GM19397 (cell line): Measurements from ENCODE around the gene DNAJB2.
"Not testable (repeated sequence)": the region's sequence is repeated elsewhere in the genome, so short reads cannot be mapped to it uniquely, and the experiment has no call there.

Source experiments
- ATAC-seq: cut with Tn5 transposase; IDR thresholded peaks from one replicate; pipeline ENCODE4 v1.9.1; 2021; ENCODE audit warnings: mild to moderate bottlenecking, moderate library complexity; ENCODE audit not compliant: unreplicated experiment

Gene DNAJB2

DNA sequence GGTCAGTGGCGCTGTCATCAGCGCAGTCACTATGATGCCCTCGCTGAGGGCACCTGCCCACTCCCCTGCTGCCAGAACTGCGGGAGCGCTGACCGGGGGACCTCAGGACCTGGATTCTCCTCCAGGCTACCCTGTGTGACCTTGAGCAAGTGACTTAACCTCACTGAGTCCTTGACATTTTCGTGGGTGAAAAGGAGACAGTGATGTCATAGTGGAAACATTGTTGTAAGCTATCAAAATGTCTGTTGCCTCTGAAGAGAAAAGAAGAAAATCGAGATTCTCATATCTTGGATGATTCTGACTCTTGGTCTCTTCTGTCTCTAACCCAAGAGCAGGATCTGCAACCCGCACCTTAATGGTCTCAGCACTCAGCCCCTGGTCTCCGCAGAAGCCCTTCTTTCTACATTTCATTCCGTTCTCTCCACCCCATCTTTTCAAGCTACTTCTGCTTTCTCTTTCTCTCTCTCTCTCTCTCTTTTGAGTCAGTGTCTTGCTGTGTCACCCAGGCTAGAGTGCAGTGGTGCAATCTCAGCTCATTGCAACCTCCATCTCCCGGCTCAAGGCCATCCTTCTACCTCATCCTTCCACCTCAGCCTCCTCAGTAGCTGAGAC is 24.5 kb upstream of the DNAJB2 start:
- ATAC-seq: peak; percentile 15

- ATAC-seq: not testable (repeated sequence)
Observed at GRCh38 chr2:219258942-219259341, 20.2 kb upstream of the DNAJB2 start.

DNA sequence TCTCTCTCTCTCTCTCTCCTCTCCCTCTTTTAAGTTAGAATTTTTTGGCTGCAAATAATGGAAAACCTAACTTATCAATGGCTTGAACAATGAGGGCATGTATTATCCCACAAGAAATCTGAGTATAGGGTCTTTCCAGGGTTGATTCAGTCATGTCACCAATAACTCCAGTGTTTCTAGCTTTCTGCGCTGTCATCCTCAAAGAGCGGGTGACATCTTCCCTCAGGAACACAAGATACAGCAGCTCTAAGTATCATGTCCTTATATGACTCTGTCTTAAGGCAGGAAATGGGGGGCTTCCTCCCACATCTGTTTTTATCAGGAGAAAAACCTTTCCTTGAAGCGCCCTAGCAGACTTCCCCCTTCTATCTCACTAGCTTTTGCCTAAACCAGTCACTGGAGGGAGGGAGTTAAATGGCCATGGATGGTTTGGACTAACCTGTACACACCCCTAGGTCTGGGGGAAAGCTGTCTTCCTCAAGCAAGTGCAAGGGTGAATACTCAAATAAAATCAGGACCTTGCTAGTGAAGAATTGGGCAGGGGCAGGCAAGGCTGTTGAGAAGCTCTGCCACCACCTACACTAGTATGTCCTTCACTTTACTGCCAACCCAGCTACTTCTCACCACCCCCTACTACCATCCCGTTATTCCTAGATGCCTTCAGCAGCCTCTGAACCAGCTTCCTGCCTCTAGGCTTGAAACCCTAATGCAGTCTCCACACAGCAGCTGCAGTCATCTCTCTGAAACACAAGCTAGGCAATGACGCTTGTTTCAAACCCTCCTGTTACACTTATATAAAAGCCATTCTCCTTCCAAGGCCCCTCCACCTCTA is 17.9 kb upstream of the DNAJB2 start:
- no peak for ATAC-seq

- ATAC-seq: no peak
Observed at GRCh38 chr2:219266232-219266631, 12.9 kb upstream of the DNAJB2 start.

DNA sequence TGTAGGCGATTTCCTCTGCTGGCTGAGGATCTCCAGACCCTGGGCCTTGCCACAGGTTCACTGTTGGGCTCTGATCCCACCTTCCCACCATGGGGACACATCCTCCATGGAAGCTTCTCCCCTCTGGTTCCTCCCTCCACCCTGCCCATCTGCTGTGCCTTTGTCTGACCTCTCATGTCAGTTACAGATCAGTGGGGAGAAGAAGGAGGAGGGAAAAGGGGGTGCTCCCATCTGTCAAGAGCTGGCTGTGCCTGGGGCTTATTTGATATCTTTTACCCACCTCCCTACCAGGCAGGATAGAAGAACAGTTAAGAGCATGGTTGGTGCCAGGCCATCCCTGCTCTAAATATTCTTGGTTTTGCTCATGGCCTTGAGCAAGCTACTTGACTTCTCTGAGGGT is 12.3 kb upstream of the DNAJB2 start:
- no peak for ATAC-seq

DNA sequence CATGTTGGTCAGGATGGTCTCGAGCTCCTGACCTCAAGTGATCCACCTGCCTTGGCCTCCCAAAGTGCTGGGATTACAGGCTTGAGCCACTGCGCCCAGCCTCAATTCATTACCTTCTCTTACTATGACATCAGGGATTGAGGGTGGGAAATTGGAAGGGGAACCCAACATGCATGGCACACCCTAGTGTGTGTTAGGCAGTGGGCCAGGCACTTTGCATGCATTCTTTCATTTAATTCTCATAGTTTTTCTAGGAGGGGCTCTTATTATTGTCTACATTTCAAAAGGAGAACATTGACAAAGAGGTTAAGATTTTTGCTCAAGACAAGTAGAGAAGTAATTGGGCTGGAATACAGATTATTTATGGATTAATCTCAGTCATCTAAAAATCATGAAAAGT is 10.9 kb upstream of the DNAJB2 start:
- ATAC-seq: no peak

DNA sequence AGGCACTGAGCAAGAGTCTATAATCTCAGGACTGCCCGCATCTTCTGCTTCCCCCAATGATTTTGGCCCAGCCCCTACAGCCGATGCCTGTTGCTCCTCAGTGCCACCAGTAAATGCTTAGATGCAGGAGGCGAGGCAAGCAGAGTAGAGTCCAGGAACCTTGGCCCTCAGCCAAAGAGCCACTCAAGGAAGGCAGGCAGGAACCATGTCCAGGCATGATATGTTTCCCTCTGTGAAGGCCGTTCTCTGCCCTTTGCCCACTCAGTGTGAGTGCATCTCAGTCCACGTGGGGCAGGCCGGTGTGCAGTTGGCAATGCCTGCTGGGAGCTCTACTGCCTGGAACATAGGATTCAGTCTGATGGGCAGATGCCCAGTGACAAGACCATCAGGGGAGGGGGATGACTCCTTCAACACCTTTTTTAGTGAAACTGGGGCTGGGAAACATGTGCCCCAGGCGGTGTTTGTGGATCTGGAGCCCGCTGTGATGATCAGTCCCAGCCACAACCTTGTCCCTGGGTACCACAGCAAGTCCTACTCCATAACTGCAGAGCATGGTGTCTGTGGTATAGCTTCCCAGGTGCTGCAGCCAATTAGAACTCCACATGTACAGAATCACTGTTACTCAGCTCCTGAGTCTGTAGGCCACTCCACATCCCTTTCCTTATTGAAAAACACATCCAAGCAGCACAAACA is 9.7 kb upstream of the DNAJB2 start:
- no peak for ATAC-seq

GRCh38 chr2:219270055-219270372 is 9.2 kb upstream of the DNAJB2 start:
- ATAC-seq: no peak

DNA sequence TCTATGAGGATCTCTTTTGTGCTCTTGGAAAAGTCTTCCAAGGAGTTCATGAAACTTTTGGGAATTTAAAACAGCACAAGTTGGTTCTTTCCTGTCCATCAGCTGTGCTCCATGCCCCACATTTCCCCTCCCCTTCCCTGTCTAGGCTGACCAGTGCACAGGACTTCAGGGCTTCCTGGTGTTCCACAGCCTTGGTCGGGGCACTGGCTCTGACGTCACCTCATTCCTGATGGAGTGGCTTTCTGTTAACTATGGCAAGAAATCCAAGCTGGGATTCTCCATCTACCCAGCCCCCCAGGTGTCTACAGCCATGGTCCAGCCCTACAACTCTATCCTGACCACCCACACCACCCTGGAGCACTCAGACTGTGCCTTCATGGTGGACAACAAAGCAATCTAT is 8.1 kb upstream of the DNAJB2 start:
- no peak for ATAC-seq

DNA sequence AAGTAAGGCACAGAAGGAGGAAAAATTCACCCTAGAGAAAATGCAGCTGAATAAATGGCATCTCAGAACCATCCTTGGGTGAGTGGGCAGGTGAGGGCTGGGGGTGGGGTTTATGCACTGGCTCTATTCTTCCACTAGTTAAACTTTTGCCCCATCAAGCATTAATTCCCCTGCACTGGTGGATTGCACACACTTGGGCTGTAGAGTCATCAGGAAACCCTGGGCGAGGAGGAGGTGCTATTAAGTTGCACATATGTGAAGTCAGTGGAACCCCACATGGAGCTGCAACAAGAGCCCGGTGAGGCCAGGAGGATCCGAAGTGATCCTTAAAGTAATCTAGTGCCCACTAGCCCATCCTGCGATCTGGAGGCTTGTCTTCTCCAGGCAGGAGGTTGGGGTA is 6.8 kb upstream of the DNAJB2 start:
- no peak for ATAC-seq

DNA sequence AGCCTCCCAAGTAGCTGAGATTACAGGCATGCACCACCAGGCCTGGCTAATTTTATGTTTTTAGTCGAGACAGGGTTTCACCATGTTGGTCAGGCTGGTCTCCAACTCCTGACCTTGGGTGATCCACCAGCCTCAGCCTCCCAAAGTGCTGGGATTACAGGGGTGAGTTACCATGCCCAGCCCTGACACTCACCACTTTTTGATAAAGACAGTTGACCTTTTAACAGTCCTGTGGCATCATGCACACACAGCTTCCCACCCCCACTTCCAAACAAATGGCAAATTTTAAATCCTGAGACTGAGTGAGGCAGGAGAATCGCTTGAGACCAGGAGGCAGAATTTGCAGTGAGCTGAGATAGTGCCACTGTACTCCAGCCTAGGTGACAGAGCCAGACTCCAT is 6.2 kb upstream of the DNAJB2 start:
- ATAC-seq: no peak

- ATAC-seq: no peak
Observed at GRCh38 chr2:219273937-219274336, 5.2 kb upstream of the DNAJB2 start.

DNA sequence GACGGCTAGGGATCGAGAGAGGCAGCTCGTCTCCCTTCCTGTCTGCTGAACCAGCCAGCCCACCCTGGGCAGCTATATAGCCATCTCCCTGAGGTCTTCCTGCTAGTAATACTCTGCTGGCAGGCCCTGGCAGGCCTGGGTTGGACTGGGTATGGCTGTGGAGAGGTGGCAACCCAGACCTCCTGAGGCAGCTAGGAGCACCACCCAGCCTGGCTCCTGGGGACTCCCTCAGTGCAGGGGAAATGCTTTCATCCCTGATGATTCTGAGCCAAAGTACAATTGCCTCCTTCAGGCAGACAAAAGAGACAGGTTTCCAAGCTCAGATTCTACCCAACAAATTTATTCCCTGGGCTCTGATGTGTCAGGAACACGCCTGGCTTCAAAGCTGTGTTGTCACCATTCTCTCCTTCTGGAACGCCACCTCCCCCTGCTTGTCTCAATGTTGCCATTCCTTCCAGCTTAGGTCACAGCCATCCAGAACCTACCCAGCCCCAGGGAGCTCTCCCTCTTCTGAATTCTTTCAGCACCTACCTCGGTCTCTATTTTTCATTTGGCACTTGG is 4.7 kb upstream of the DNAJB2 start:
- no peak for ATAC-seq

DNA sequence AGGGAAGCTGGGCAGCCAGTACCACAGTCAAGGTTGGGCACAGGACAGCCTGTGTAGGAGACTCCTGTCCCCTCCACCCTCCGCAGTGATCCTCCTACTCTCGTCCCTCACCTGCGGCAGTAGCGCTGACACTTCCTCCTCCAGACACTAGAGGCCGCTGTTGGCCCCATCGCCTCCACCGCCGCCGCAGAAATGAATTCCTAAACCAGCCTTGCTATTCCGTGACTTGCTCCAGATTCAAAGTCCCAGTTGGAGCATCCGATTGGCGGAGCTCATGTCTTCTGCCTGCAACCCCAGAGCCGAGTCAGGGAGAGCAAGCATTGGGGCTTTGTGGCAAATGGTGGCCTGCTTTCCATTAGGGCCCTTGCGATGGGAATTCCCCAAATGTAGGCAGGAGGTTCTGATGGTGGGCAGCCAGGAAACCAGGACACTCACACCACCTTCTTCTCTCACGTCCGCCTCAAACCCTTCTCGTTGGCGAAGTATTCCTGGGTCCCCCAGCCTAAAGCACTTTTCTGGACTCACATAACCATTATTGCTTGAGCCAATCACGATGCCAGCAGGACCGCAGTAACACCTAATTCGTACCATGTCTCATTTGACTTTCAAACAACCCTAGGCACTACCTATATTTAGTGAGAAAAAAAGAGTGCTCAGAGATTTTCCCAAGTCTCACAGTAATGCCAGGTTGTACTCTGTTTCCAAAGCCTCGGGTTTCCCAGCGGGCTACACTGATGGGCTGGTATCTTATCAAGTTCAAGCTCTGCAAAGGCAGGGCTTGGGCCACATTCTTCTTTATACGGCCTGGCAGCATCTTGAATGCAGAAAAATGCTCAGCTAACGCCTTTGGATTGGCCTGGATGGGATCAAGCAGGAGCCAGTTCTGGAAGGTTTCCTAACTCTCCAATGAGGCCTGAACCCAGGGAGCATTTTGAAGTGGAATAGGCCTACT is 1.2 kb upstream of the DNAJB2 start:
- ATAC-seq: no peak

DNA sequence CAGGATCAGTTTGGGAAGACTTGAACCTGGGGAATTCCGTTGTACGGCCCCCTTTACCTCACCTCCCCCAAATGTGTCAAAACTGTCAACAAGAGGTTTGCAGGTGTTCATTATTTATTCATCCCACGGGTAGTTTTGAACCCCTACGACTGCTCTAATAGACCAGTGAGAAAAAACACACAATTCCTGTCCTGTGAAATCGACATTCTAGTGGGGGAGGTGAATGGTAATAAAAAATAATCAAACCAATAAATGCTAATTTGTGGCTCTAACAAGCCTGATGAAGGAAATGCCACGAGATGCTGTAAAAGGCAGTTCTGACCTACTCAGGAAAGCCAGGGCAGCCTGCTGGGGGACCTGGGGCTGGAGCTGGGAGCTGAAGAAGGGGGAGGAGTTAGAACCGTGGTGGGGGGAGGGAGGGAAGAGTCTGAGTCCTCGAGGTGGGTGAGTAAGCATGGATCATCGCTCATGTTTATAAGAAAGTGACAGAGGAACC is 463 bp upstream of the DNAJB2 start:
- ATAC-seq: no peak

DNA sequence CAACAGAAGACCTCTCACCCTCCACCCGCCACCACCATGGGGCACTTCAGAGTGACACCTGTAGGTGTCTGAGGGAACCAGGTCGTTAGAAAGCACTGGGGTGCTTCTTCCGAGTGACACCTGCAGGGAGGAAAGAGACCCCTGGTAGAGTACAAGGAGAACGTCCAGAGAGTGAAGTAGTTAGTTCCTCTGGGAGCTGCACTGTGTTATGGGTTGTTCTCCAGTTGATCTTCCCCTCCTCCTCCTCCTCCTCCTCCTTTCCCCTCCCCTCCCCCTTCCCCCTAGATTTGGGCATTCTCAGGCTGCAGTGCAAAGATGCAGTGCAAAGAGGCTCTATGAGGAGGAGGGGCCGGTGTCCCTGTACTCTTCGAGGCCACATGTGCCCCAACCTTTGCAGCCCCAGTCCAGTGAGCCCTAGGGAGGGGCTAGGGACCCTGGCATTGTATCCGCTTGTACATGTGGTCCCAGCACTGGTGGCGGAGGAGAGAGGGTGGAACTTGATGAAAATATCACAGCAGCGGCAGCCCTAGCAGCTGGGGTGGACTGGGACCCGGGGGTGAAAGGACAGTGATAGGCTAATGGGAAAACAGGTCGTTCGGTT is 850 bp downstream of the DNAJB2 start:
- no peak for ATAC-seq

GRCh38 chr2:219280651-219281050 is 1.5 kb downstream of the DNAJB2 start:
- no peak for ATAC-seq

DNA sequence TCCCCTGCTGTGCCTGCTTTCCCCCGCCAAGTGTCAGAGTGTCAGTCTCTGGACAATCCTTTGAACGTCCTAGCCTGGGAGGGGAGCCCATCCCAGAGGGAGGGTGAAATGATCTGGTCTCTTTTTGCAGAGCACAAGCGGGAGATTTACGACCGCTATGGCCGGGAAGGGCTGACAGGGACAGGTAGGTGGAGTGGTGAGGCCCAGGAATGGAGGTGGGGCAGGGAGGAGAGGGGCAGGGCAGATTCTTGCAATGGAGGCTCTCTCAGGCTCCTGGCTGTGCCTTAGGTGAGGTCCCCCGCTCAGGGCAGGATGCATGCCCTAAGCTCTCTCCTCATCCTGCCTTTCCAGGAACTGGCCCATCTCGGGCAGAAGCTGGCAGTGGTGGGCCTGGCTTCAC is 2.4 kb downstream of the DNAJB2 start:
- ATAC-seq: no peak

DNA sequence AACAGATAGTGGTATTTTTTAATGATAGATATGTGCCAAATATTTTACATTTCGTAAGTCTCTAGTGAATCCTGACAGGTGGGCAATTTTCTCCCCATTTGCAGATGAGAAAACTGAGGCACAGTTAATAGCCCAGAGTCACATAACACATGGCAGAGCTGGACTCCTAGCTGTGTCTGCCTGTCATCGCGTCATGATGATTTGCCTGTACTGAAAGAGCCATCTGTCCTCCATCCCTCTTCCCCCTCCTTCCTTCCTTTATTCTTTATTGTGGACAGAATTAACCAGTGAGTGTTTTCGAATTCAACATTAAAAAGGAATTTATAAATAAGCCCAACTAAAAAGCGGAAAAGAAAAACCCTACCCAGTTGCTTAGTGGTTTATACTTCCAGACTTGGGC is 3.2 kb downstream of the DNAJB2 start:
- ATAC-seq: no peak

GRCh38 chr2:219282943-219283581 is 3.9 kb downstream of the DNAJB2 start:
- ATAC-seq: no peak
